Testis (tissue), 3 donors: ENCODE measurements around the gene HNF1A. TPM values are rescaled to one million over a fixed set of nuclear protein-coding genes. Genes with fewer than 3 reads are reported as not detected.
A peak's percentile ranks its signal among the peaks of the same experiment; 100 is the strongest.

Experiments
- DNase-seq: peaks from one replicate; pipeline ENCODE4 v3.0.0-alpha.2; 2019
- H3K27ac ChIP-seq, 2 donors: fragments of 200-600 bp; sonication (generic); one replicate each; pipeline ENCODE4 v1.5.1; 2019
- H3K27me3 ChIP-seq: fragments of 200-600 bp; sonication (generic); one replicate; pipeline ENCODE4 v1.5.1; 2019
- H3K36me3 ChIP-seq: fragments of 200-600 bp; sonication (generic); one replicate; pipeline ENCODE4 v1.5.1; 2017; ENCODE audit warnings: low read depth; ENCODE audit errors: missing control alignments
- H3K4me1 ChIP-seq: fragments of 200-600 bp; sonication (generic); one replicate; pipeline ENCODE4 v1.5.1; 2019
- H3K4me3 ChIP-seq, 2 donors: fragments of 200-600 bp; sonication (generic); one replicate each; pipeline ENCODE4 v1.5.1; 2017 to 2019
- H3K9me3 ChIP-seq: fragments of 200-600 bp; sonication (generic); one replicate; pipeline ENCODE4 v1.5.1; 2017
- CTCF ChIP-seq, 3 experiments: fragments of 450-650 bp in 2 of 3; fragments of 200-600 bp in 1 of 3; sonication (generic) in 1 of 3; IDR thresholded peaks; one replicate each; pipeline ENCODE4 v1.5.1; 2016 to 2019; ENCODE audit warnings: antibody characterized with exemption in 3 of 3, mild to moderate bottlenecking in 2 of 3, moderate library complexity in 1 of 3
- POLR2A ChIP-seq: fragments of 450-650 bp; IDR thresholded peaks from one replicate; pipeline ENCODE4 v1.6.1; 2017; ENCODE audit warnings: antibody characterized with exemption, mild to moderate bottlenecking, moderate library complexity
- WGBS, 2 donors: methylation state at CpG; one replicate each; pipeline ENCODE4 v1.1.5; 2018; 5-methylcytosine and 5-hydroxymethylcytosine counted together
- intact Hi-C: fragments of 100-400 bp; cut with DNase I; formaldehyde crosslinking; loops from one replicate; pipeline ENCODE4 v1.15.1; 2023; ENCODE audit warnings: low total_unique reads
- polyA plus RNA-seq: library from polyadenylated mRNA; stranded (reverse); fragments of 350-450 nt; fragmentation: Illumina TruSeq; extraction: RNeasy Lipid Tissue Mini Kit (QIAGEN cat#74804); gene quantifications from one replicate; pipeline ENCODE4 v1.2.3, GENCODE V29; 2014; ENCODE audit warnings: low read depth, low replicate concordance; ENCODE audit not compliant: insufficient read depth
- total RNA-seq, 2 donors: library from RNA; depleted of rRNA; stranded (reverse); fragments of >200 nt; gene quantifications; one replicate each; pipeline ENCODE4 v1.2.3, GENCODE V29; 2016

Gene HNF1A
- total and polyA plus RNA-seq, 3 donors from 2014 or later = 0.70 to 0.81 (median 0.79) TPM

DNA sequence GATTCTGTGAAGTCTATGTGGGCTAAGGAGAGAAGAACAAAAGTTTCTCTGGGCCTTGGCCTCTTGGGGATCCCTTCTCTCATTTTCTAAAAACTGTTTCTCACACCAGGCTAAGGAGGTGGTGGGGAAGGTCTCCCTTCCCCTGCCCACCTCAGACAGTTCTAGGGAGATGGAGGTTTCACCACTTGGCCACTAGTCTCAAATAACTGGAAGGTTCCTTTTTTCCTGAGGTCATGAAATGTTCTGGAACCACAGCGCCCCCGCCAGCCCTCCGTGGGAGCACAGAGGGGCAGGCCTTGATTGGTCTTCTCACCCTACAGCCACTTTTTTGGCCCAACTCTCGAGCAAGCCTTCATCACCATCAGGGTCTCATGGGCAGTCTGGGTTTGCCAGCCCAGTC is 25.3 kb downstream of the HNF1A start:
- H3K36me3 ChIP-seq = peaks cover 4% of the 10 kb centered on the region
- TF ChIP-seq POLR2A (no peak), CTCF (IDR thresholded peaks at IDR 0.05) (no peak)
- H3K27me3 ChIP-seq = no peaks in the 10 kb centered on the region
- H3K9me3 ChIP-seq = no peaks in the 10 kb centered on the region
- H3K4me3 ChIP-seq = no peak overlapping the region
- DNase-seq = no peak
- intact Hi-C loops = no loop called here
- no peaks in the 10 kb centered on the region for H3K4me1 ChIP-seq
- H3K27ac ChIP-seq = no peak overlapping the region
- 86 to 87% methylated on average over 4 of the region's 4 CpGs for WGBS, 2 donors

DNA sequence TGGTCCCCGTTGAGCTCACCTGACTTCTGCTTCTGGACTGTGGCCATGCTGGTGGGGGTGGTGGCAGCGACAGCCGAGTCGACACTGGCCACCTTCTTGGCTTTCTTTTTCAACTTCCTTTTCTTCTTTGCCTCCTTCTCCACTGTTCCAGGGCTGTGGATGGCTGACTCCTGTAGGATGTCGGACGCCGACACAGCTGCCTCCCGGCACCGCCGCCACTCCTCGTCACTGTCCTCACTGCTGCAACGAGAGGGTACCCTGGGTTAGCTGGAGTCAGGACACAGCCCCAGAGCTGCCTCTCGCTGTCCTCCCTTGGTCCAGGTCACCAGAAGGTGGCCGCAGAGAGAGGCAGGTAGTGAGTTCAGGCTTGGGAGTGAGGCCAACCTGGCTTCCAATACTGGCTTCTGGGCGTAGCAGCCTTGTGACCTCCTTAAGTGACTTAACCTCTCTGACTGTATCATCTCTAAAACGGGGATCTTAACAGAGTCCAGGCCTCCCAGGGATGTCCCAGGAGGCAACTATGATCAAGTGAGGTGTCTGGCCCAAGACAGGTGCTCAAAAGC is 26.0 kb downstream of the HNF1A start:
- no peak overlapping the region for H3K27ac ChIP-seq
- intact Hi-C loops = no loop called here

GRCh38 chr12:121005346-121005815 is 27.0 kb downstream of the HNF1A start:
- Histone ChIP-seq H3K9me3 (no peaks in the 10 kb centered on the region), H3K4me3 (no peak overlapping the region), H3K36me3 (peaks cover 4% of the 10 kb centered on the region), H3K27me3 (no peaks in the 10 kb centered on the region), H3K4me1 (no peaks in the 10 kb centered on the region), H3K27ac (no peak overlapping the region)
- DNase-seq = peak; percentile 62
- TF ChIP-seq CTCF (IDR thresholded peaks at IDR 0.05) (peak in 2 of 3 experiments; percentile 42 to 43), POLR2A (no peak)
- intact Hi-C loops = no loop called here
- WGBS, 2 donors = 50 to 76% methylated on average over 6 to 9 of the region's 9 CpGs

More for the DNA sequence above, 26.0 kb downstream of the HNF1A start:
- no peaks in the 10 kb centered on the region for H3K4me1 ChIP-seq
- 90 to 94% methylated on average over 15 to 16 of the region's 16 CpGs for WGBS, 2 donors
- H3K27me3 ChIP-seq = no peaks in the 10 kb centered on the region
- TF ChIP-seq POLR2A = no peak
- no peak for TF ChIP-seq CTCF (IDR thresholded peaks at IDR 0.05)
- H3K9me3 ChIP-seq = no peaks in the 10 kb centered on the region
- DNase-seq = no peak
- no peak overlapping the region for H3K4me3 ChIP-seq
- H3K36me3 ChIP-seq = peaks cover 4% of the 10 kb centered on the region

- H3K9me3 ChIP-seq = no peaks in the 10 kb centered on the region
- DNase-seq = no peak
- no peak overlapping the region for H3K27ac ChIP-seq
- no peaks in the 10 kb centered on the region for H3K4me1 ChIP-seq
- no peaks in the 10 kb centered on the region for H3K27me3 ChIP-seq
- no peak overlapping the region for H3K4me3 ChIP-seq
- intact Hi-C loops = no loop called here
- TF ChIP-seq CTCF (IDR thresholded peaks at IDR 0.05) (no peak), POLR2A (no peak)
- 93 to 95% methylated on average over 8 of the region's 8 CpGs for WGBS, 2 donors
- H3K36me3 ChIP-seq = peaks cover 4% of the 10 kb centered on the region
Observed at GRCh38 chr12:121008347-121009098, 30.2 kb downstream of the HNF1A start.
